ENCODE results near the gene NTSR1.

DNA sequence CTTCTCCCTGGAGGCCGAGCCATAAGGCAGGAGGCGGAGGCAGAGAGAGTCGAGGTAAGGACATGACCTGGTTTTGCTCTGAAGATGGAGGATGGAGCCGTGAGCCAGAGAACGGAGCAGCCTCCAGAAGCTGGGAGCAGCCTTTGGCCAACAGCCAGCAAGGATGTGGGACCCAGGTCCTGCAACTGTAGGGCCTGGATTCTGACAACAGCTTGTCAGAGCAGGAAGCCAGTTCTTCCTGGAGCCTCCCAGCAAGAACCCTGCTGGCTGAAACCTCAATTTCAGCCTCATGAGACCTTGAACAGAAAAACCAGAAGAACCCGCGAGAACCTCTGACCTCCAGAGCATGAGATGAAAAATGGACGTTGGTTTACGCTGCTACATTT lies 74.2 kb downstream of the NTSR1 start:
- TF ChIP-seq POLR2A (IDR thresholded peaks at IDR 0.05): no peak
- TF ChIP-seq, protein P1, sequence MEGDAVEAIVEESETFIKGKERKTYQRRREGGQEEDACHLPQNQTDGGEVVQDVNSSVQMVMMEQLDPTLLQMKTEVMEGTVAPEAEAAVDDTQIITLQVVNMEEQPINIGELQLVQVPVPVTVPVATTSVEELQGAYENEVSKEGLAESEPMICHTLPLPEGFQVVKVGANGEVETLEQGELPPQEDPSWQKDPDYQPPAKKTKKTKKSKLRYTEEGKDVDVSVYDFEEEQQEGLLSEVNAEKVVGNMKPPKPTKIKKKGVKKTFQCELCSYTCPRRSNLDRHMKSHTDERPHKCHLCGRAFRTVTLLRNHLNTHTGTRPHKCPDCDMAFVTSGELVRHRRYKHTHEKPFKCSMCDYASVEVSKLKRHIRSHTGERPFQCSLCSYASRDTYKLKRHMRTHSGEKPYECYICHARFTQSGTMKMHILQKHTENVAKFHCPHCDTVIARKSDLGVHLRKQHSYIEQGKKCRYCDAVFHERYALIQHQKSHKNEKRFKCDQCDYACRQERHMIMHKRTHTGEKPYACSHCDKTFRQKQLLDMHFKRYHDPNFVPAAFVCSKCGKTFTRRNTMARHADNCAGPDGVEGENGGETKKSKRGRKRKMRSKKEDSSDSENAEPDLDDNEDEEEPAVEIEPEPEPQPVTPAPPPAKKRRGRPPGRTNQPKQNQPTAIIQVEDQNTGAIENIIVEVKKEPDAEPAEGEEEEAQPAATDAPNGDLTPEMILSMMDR (IDR thresholded peaks at IDR 0.05): no peak
